ENCODE data around the gene PGP. TPM values are rescaled to one million over a fixed set of nuclear protein-coding genes. Genes with fewer than 3 reads are reported as not detected.

The PGP gene
- total and polyA plus RNA-seq, 8 donors = 7.1 to 24.4 (median 9.3) TPM

DNA sequence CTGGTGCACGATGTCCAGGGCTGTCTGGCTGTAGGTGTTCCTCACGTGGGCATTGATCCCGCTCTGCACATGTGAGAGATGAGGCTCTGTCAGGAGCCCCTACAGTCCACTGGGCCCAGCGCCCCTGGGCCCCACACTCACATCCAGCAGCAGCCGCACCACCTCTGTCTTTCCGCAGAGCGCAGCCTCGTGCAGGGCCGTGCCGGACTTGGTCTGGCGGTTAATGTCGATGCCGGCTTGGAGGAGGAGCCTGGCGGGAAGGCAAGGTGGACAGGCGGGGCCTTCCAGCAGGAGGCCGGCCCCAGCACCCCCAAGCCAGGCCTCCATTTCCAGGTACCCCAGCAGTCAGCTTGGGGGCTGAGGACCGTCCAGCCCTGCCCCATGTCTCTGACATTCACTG, 27.4 kb downstream of the PGP start:
- Histone ChIP-seq H3K4me1 (no peaks in the 10 kb centered on the region), H3K36me3 (no peaks in the 10 kb centered on the region), H3K27ac (no peak overlapping the region), H3K4me3 (no peak overlapping the region), H3K9me3 (no peaks in the 10 kb centered on the region), H3K27me3 (no peaks in the 10 kb centered on the region)
- DNase-seq = no peak
- intact Hi-C loops (cut with DNase I) = no loop called here
- TF ChIP-seq, protein P1, sequence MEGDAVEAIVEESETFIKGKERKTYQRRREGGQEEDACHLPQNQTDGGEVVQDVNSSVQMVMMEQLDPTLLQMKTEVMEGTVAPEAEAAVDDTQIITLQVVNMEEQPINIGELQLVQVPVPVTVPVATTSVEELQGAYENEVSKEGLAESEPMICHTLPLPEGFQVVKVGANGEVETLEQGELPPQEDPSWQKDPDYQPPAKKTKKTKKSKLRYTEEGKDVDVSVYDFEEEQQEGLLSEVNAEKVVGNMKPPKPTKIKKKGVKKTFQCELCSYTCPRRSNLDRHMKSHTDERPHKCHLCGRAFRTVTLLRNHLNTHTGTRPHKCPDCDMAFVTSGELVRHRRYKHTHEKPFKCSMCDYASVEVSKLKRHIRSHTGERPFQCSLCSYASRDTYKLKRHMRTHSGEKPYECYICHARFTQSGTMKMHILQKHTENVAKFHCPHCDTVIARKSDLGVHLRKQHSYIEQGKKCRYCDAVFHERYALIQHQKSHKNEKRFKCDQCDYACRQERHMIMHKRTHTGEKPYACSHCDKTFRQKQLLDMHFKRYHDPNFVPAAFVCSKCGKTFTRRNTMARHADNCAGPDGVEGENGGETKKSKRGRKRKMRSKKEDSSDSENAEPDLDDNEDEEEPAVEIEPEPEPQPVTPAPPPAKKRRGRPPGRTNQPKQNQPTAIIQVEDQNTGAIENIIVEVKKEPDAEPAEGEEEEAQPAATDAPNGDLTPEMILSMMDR (IDR thresholded peaks at IDR 0.05) = no peak
- ATAC-seq = no peak

DNA sequence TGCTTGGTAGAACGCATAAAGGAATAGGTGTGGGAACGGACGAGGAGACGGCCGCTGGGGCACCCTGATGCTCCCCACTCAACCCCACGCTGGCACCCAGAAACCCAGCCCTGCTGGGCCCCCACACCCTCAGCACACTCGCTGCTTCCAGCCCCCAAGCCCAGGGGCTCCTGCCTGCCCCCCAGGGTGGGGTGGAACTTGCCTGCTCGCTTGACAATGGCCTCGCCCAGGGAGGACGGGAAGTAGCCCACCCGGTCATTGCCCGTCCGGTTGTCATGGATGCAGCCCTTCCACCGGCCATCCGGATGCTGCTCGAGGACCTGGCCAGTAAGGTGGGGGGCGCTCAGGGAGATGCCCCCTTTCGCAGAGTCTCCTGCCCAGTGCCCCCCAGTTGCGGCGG, 28.1 kb downstream of the PGP start:
- intact Hi-C loops (cut with DNase I) = no loop called here
- no peaks in the 10 kb centered on the region for H3K4me1 ChIP-seq
- H3K4me3 ChIP-seq = no peak overlapping the region
- TF ChIP-seq, protein P1 (IDR thresholded peaks at IDR 0.05) = no peak
- no peak for DNase-seq
- H3K27ac ChIP-seq = no peak overlapping the region
- no peaks in the 10 kb centered on the region for H3K36me3 ChIP-seq
- no peaks in the 10 kb centered on the region for H3K27me3 ChIP-seq
- H3K9me3 ChIP-seq = no peaks in the 10 kb centered on the region
- ATAC-seq = no peak

DNA sequence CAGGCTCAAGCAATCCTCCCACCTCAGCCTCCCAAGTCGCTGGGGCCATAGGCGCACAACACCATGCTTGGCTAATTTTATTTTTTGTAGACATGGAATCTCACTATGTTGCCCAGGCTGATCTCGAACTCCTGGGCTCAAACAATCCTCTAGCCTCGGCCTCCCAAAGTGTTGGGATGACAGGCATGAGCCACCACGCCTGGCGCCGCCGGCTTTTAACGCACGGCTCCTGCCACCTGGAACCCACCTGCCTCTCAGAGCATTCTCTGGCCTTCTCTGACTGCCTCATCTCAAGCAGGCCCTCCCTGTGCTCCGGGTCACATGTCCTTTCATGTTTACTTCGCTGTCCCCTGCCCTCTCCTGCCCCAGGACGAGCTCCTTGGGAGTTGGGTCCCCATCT, 28.6 kb downstream of the PGP start:
- no peaks in the 10 kb centered on the region for H3K9me3 ChIP-seq
- no peak overlapping the region for H3K27ac ChIP-seq
- H3K27me3 ChIP-seq = no peaks in the 10 kb centered on the region
- no peaks in the 10 kb centered on the region for H3K36me3 ChIP-seq
- H3K4me3 ChIP-seq = no peak overlapping the region
- intact Hi-C loops (cut with DNase I) = no loop called here
- DNase-seq (no peak), ATAC-seq (no peak)
- TF ChIP-seq, protein P1 (IDR thresholded peaks at IDR 0.05) = no peak
- H3K4me1 ChIP-seq = no peaks in the 10 kb centered on the region

DNA sequence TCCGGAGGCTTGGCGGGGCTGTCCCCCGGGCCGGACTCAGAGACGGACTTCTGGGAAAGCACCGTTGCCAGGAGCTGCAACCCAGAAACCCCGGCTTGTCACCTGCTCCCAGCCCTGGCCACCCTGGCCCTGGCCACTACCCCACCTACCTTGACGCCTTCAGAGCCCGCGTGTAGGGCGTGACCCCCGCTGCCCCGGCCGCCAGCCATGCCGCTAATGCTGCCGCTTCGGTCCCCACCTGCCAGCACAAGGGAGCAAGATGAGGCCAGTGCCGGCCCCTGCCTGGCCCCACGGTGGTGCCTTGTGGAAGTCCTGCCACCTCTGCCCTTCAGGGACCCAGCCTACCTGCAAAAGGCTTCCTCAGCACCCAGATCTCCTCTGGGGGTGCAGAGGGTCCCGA, 29.7 kb downstream of the PGP start:
- no peak overlapping the region for H3K4me3 ChIP-seq
- no peak overlapping the region for H3K27ac ChIP-seq
- DNase-seq (no peak), ATAC-seq (no peak)
- H3K9me3 ChIP-seq = no peaks in the 10 kb centered on the region
- TF ChIP-seq, protein P1 (IDR thresholded peaks at IDR 0.05) = no peak
- no peaks in the 10 kb centered on the region for H3K36me3 ChIP-seq
- intact Hi-C loops (cut with DNase I) = no loop called here
- H3K27me3 ChIP-seq = no peaks in the 10 kb centered on the region
- no peaks in the 10 kb centered on the region for H3K4me1 ChIP-seq

DNA sequence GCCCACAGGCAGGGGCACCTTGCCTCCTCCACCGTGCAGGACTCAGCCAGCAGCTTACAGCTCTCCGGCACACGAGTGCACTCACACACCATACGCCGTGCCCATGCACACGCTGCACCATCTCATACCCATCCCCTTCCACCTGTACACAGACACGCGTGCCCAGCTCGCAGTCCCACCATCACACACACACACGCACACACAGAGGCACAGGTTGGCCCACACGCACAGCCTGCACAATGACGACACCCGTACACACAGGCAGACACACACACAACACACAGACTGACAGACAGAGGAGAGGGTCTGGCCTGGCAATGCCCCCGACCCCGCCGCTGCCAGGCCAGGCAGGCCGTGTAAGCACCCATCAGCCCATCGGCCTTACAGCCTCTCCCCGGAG, 30.3 kb downstream of the PGP start:
- Histone ChIP-seq H3K4me1 (no peaks in the 10 kb centered on the region), H3K27ac (no peak overlapping the region), H3K36me3 (no peaks in the 10 kb centered on the region), H3K4me3 (no peak overlapping the region), H3K27me3 (no peaks in the 10 kb centered on the region), H3K9me3 (no peaks in the 10 kb centered on the region)
- DNase-seq (no peak), ATAC-seq (no peak)
- TF ChIP-seq, protein P1 (IDR thresholded peaks at IDR 0.05) = no peak
- intact Hi-C loops (cut with DNase I) = no loop called here
